DND-41 (cell line): ENCODE data around the gene CHN1.

Source experiments
- EZH2 ChIP-seq: IDR thresholded peaks from 3 replicates; pipeline ENCODE4 v1.6.1; 2012; ENCODE audit warnings: borderline replicate concordance, low read depth, mild to moderate bottlenecking, moderate library complexity, low read length, inconsistent platforms; ENCODE audit not compliant: severe bottlenecking
- TF ChIP-seq, protein P1 (sequence below): IDR thresholded peaks from 2 replicates; pipeline ENCODE4 v1.5.1; 2012; ENCODE audit warnings: borderline replicate concordance, low read length, moderate library complexity, mild to moderate bottlenecking; ENCODE audit not compliant: poor library complexity, severe bottlenecking; ENCODE audit errors: extremely low read depth

DNA sequence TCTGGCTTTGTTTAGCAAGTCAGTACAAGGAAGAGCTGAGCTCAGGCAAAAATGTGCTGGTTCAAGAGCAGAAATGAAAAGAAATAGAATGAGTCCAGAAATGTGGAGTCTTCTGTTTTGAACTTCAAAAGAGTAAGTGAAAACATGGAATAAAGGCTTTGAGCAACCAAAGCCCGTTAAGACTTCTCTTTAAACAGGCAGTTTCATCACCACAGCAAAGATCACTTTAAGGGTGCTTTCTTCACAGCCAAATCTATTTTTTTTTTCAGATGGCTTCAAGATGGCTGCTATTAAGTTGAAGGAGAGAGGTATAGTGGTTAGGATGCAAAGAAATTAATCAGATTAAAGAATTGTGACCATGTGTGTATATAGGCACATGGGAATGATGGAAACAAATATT, 238.9 kb downstream of the CHN1 start:
- TF ChIP-seq, protein P1, sequence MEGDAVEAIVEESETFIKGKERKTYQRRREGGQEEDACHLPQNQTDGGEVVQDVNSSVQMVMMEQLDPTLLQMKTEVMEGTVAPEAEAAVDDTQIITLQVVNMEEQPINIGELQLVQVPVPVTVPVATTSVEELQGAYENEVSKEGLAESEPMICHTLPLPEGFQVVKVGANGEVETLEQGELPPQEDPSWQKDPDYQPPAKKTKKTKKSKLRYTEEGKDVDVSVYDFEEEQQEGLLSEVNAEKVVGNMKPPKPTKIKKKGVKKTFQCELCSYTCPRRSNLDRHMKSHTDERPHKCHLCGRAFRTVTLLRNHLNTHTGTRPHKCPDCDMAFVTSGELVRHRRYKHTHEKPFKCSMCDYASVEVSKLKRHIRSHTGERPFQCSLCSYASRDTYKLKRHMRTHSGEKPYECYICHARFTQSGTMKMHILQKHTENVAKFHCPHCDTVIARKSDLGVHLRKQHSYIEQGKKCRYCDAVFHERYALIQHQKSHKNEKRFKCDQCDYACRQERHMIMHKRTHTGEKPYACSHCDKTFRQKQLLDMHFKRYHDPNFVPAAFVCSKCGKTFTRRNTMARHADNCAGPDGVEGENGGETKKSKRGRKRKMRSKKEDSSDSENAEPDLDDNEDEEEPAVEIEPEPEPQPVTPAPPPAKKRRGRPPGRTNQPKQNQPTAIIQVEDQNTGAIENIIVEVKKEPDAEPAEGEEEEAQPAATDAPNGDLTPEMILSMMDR, result no peak
- no peak for TF ChIP-seq EZH2
